ENCODE data around the gene PTH2. TPM values are rescaled to one million over a fixed set of nuclear protein-coding genes. Genes with fewer than 3 reads are reported as not detected.
"Not testable (repeated sequence)": the region's sequence is repeated elsewhere in the genome, so short reads cannot be mapped to it uniquely, and the experiment has no call there.

PTH2 gene
- total and polyA plus RNA-seq, 5 experiments from 2014 or later: not detected

DNA sequence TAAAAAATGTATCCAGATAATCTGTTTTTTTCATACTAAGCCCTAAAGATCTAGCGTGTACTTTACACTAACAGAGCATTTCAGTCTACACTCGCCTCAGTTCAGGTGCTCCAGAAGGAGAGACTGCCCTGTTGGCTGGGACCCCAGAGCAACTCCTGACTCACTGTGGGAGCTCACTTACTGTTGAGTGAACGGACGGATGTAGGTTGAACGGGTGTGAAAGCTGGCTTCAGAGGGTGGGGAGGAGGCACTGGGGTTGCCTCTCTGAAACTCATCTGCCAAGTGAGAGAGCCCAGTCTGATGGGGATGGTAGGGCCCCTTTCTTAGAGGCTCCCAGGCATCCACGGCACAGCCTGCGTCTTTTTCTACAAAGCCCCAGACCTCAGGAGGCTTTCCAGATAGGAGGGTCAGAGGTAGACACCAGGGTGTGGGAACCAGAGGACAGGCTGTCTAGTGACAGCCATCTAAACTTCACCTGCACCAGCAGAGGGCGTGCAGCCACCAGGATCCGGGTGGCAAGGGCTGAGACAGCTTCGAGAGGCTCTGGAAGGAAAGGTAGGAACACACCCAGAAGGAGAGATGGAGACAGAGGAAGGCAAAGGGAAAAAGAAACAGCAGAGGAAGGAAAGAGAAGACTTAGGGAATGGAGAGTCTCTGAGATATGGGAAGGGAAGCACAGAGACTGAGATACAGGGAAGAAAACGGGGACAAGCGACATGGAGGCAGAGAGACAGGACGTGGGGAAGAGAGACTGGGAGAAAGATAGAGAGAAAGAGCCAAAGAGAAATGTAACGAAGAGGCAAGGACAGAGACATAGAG lies 31.5 kb downstream of the PTH2 start:
- Mint-ChIP-seq H3K27ac (peak overlapping the region in 7 of 10 donors; percentile 4 to 87 (median 72)), H3K9me3 (no peaks in the 10 kb centered on the region), H3K4me1 (peaks cover 9 to 24% (median 17%) of the 10 kb centered on the region in 4 donors), H3K36me3 (no peaks in the 10 kb centered on the region), H3K27me3 (peaks cover 0 to 4% (median 0%) of the 10 kb centered on the region in 5 donors), H3K4me3 (no peak overlapping the region)
- POLR2A ChIA-PET: interaction anchor here (1.0 to 2.0 kb wide), 6 partner anchors 49 to 84 kb away, joined by 3 to 17 read pairs (median 5); partner anchors contain the start of genes FLT3LG and SLC17A7
- DNase-seq: peak; percentile 65 to 89 (median 76)
- ATAC-seq: peak; percentile 86 to 87

DNA sequence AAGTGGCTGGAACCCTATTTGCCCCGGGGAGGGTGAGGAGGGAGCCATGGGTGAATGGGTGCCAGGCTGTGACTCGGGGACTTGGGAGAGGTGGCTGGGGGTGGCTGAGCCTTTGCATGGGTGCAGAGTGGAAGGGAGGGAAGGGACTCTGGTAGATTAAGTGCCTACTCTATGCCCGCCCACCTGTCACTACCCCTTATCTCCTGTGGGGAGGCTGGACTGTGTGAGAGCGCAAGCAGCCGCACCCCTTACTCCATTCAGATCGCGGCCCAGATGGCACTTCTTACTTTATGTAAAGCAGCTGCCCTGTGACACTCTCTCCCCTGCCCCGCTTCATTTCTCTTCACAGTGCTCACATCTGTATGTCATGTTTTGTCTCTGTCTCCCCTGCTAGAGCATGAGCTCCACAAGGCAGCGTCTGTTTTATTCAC lies 32.3 kb downstream of the PTH2 start:
- ATAC-seq (no peak), DNase-seq (no peak)
- no peaks in the 10 kb centered on the region for H3K36me3 Mint-ChIP-seq
- peak overlapping the region in 1 of 10 donors; percentile 5 for H3K4me3 Mint-ChIP-seq
- H3K27ac Mint-ChIP-seq: peak overlapping the region in 2 of 10 donors; percentile 5 to 19
- POLR2A ChIA-PET: interaction anchor here (1.0 to 2.0 kb wide), 5 partner anchors 51 to 83 kb away, joined by 5 to 17 read pairs (median 5); partner anchors contain the start of gene FLT3LG
- H3K9me3 Mint-ChIP-seq: no peaks in the 10 kb centered on the region
- H3K4me1 Mint-ChIP-seq: peaks cover 9 to 23% (median 15%) of the 10 kb centered on the region in 4 donors
- peaks cover 0 to 4% (median 0%) of the 10 kb centered on the region in 5 donors for H3K27me3 Mint-ChIP-seq

DNA sequence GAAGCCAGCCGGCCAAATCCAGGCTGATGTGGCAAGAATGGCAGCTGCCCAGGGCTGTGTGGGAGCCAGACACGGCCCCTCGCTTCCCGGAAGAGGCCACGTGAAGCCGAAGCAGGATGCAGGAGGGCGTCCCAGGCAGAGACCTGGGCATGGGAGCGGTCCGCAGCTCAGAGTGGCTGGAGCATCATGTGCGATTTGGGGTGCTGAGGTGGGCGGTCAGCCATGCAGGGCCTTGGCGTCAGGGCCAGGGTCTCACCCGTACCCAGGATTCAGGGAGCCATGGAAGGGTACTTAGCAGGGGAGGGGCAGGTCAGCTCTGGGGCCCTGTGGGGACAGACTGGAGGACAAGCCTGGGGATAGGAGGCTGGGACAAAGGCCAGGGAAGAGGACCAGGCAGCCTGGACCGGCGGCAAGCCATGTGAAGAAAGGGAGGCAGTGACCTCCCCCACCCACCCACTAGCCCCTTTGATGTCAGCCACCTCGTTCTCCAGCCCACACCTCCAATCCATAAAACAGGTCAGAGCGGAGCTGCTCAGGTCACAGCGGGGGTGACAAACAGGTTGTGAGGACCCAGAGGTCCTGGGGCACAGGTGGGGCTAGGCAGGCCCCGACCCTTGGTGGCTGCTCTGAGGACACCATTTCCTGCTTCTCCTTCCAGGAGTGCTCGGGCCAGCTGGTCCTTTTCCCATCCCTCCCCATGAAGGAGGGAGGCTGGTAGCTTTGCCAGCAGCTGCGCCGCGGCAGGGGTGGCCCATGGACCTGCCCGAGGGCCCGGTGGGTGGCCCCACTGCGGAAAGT lies 32.9 kb downstream of the PTH2 start:
- Mint-ChIP-seq H3K4me3 (no peak overlapping the region), H3K27me3 (peaks cover 0 to 4% (median 0%) of the 10 kb centered on the region in 5 donors), H3K36me3 (no peaks in the 10 kb centered on the region), H3K4me1 (peaks cover 8 to 22% (median 15%) of the 10 kb centered on the region in 4 donors), H3K27ac (peak overlapping the region in 2 of 10 donors; percentile 70 to 73), H3K9me3 (no peaks in the 10 kb centered on the region)
- POLR2A ChIA-PET: interaction anchor here (0.8 to 1.6 kb wide), 5 partner anchors 52 to 84 kb away, joined by 3 to 6 read pairs (median 5); partner anchors contain the start of gene FLT3LG
- DNase-seq (no peak), ATAC-seq (no peak)

DNA sequence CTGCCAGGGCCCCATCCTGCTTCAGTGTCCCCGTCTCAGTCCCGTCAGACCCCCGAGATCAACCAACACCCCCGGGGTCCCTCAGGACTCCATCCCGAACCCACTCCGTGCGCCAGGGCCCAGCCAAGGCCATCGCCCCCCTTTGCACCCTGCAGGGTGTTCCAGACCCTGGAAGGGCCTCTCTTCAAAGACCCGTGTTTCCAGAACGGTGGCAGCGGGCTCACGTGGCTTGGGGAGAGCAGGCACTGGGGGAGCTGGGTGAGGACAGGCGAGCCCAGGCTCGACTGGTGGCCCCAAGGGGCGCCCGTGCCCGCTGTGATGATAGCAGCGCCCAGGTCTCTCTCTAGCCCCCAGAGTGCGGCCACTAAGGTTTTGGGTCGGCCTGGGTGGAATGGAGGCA lies 33.8 kb downstream of the PTH2 start:
- peak overlapping the region in 1 of 10 donors; percentile 70 for H3K27ac Mint-ChIP-seq
- H3K27me3 Mint-ChIP-seq: peaks cover 0 to 4% (median 0%) of the 10 kb centered on the region in 5 donors
- peak overlapping the region in 1 of 10 donors; percentile 8 for H3K4me3 Mint-ChIP-seq
- ATAC-seq: no peak
- POLR2A ChIA-PET: interaction anchor here (0.5 to 1.7 kb wide), 5 partner anchors 62 to 84 kb away, joined by 3 to 6 read pairs (median 3); partner anchors contain the start of genes FLT3LG and PIH1D1
- no peak for DNase-seq
- no peaks in the 10 kb centered on the region for H3K36me3 Mint-ChIP-seq
- no peaks in the 10 kb centered on the region for H3K9me3 Mint-ChIP-seq
- H3K4me1 Mint-ChIP-seq: peaks cover 8 to 22% (median 15%) of the 10 kb centered on the region in 4 donors

GRCh38 chr19:49387936-49388372 lies 35.3 kb downstream of the PTH2 start, which contains the start of gene KASH5:
Gene KASH5, plus strand, starts transcription at chr19:49388249. Its CDS starts 2,635 bp downstream, at chr19:49390884.
- peak within 1 kb of the TSS; percentile 27 to 89 (median 74) for H3K27ac Mint-ChIP-seq
- H3K4me3 Mint-ChIP-seq: peak within 1 kb of the TSS; percentile 26 to 80 (median 52)
- DNase-seq: peak; percentile 58 to 96 (median 80)
- peaks cover 0 to 3% (median 0%) of the 10 kb centered on the region in 9 donors for H3K9me3 Mint-ChIP-seq
- H3K4me1 Mint-ChIP-seq: peaks cover 8 to 22% (median 15%) of the 10 kb centered on the region in 4 donors
- peaks cover 0 to 4% (median 2%) of the 10 kb centered on the region in 5 donors for H3K27me3 Mint-ChIP-seq
- peak; percentile 81 to 82 for ATAC-seq
- POLR2A ChIA-PET: interaction anchor here (0.7 to 1.7 kb wide), 6 partner anchors 28 to 108 kb away, joined by 3 to 9 read pairs (median 5); partner anchors contain the start of genes PIH1D1 and RPS11
- peaks cover 0 to 4% (median 0%) of the 10 kb centered on the region in 3 donors for H3K36me3 Mint-ChIP-seq

DNA sequence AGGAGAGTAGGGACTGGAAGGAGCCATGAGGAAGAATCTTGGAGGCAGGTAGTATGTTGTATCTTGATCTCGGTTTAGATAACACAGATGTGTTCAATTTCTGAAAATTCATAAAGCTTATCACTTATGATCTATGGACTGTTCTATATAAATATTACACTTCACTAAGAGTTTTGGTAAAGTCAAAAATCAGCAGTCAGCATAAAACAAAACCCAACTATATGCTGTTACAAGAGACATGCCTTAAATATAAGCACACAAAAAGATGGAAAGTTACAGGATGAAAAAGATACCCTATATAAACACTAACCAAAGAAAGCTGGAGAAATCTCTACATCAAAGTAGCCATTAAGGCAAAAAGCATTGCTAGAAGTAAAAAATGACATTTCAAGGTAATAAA lies 39.6 kb downstream of the PTH2 start:
- H3K27ac Mint-ChIP-seq: no peak overlapping the region
- H3K4me3 Mint-ChIP-seq: no peak overlapping the region
- H3K4me1 Mint-ChIP-seq: peaks cover 4 to 11% (median 5%) of the 10 kb centered on the region in 4 donors
- peaks cover 0 to 10% (median 6%) of the 10 kb centered on the region in 3 donors for H3K36me3 Mint-ChIP-seq
- POLR2A ChIA-PET: interaction anchor here (0.7 to 0.8 kb wide), 2 partner anchors 65 to 109 kb away, joined by 3 read pairs; no protein-coding TSS in a partner anchor
- ATAC-seq (no peak), DNase-seq (no peak)
- H3K9me3 Mint-ChIP-seq: peaks cover 0 to 17% (median 6%) of the 10 kb centered on the region in 9 donors
- peaks cover 0 to 9% (median 2%) of the 10 kb centered on the region in 5 donors for H3K27me3 Mint-ChIP-seq

- Mint-ChIP-seq H3K36me3 (peaks cover 0 to 10% (median 6%) of the 10 kb centered on the region in 3 donors), H3K9me3 (peaks cover 0 to 17% (median 6%) of the 10 kb centered on the region in 9 donors), H3K4me3 (no peak overlapping the region), H3K27ac (no peak overlapping the region), H3K4me1 (peaks cover 0 to 5% (median 3%) of the 10 kb centered on the region in 4 donors), H3K27me3 (peaks cover 0 to 11% (median 4%) of the 10 kb centered on the region in 5 donors)
- POLR2A ChIA-PET: no interaction called here
- DNase-seq (no peak), ATAC-seq (no peak)
These were observed 40.6 kb downstream of the PTH2 start for GRCh38 chr19:49382639-49383038.

- ATAC-seq: no peak
- no peak overlapping the region for H3K4me3 Mint-ChIP-seq
- H3K27me3 Mint-ChIP-seq: peaks cover 0 to 22% (median 6%) of the 10 kb centered on the region in 5 donors
- POLR2A ChIA-PET: no interaction called here
- peaks cover 0 to 10% (median 9%) of the 10 kb centered on the region in 3 donors for H3K36me3 Mint-ChIP-seq
- no peak for DNase-seq
- peak overlapping the region in 1 of 10 donors; percentile 15 for H3K27ac Mint-ChIP-seq
- peaks cover 0 to 17% (median 6%) of the 10 kb centered on the region in 9 donors for H3K9me3 Mint-ChIP-seq
- peaks cover 0 to 2% (median 0%) of the 10 kb centered on the region in 4 donors for H3K4me1 Mint-ChIP-seq
These were observed 42.9 kb downstream of the PTH2 start for GRCh38 chr19:49380391-49380790.

GRCh38 chr19:49378512-49378911 lies 44.7 kb downstream of the PTH2 start:
- Mint-ChIP-seq H3K27ac (no peak overlapping the region), H3K4me1 (peaks cover 0 to 2% (median 0%) of the 10 kb centered on the region in 4 donors)

DNA sequence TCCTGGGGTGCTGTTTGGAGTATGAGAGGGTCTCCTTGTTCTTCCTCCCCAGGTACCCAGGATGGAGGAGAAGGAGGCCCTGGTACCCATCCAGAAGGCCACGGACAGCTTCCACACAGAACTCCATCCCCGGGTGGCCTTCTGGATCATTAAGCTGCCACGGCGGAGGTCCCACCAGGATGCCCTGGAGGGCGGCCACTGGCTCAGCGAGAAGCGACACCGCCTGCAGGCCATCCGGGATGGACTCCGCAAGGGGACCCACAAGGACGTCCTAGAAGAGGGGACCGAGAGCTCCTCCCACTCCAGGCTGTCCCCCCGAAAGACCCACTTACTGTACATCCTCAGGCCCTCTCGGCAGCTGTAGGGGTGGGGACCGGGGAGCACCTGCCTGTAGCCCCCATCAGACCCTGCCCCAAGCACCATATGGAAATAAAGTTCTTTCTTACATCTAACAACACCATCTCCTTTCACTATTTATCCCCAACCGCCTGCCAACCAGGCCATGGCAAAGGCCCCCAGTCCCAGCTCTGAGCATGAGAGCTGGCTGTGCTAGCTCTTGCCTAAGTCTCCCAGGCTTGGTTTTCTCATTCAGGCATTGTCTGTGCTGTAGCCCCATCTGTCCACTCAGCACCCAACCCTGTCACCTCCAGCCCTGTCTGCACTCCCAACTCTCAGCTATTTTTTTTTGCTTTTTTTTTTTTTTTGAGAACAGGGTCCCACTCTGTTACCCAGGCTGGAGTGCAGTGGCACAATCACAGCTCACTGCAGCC lies 48.4 kb downstream of the PTH2 start:
- H3K4me1 Mint-ChIP-seq: no peaks in the 10 kb centered on the region
- ATAC-seq (no peak), DNase-seq (no peak)
- H3K27me3 Mint-ChIP-seq: peaks cover 0 to 16% (median 4%) of the 10 kb centered on the region in 5 donors
- POLR2A ChIA-PET: interaction anchor here (0.6 kb wide), 1 partner anchor 19 kb away, joined by 3 read pairs; no protein-coding TSS in a partner anchor
- H3K4me3 Mint-ChIP-seq: no peak overlapping the region
- H3K27ac Mint-ChIP-seq: peak overlapping the region in 1 of 10 donors; percentile 63
- H3K9me3 Mint-ChIP-seq: peaks cover 0 to 4% (median 0%) of the 10 kb centered on the region in 9 donors
- H3K36me3 Mint-ChIP-seq: peaks cover 0 to 7% (median 0%) of the 10 kb centered on the region in 3 donors

More at GRCh38 chr19:49378512-49378911, 44.7 kb downstream of the PTH2 start:
- DNase-seq (no peak), ATAC-seq (no peak)
- H3K36me3 Mint-ChIP-seq: peaks cover 0 to 10% (median 6%) of the 10 kb centered on the region in 3 donors
- peaks cover 0 to 18% (median 8%) of the 10 kb centered on the region in 5 donors for H3K27me3 Mint-ChIP-seq
- POLR2A ChIA-PET: no interaction called here
- H3K9me3 Mint-ChIP-seq: peaks cover 0 to 17% (median 6%) of the 10 kb centered on the region in 9 donors
- H3K4me3 Mint-ChIP-seq: no peak overlapping the region

DNA sequence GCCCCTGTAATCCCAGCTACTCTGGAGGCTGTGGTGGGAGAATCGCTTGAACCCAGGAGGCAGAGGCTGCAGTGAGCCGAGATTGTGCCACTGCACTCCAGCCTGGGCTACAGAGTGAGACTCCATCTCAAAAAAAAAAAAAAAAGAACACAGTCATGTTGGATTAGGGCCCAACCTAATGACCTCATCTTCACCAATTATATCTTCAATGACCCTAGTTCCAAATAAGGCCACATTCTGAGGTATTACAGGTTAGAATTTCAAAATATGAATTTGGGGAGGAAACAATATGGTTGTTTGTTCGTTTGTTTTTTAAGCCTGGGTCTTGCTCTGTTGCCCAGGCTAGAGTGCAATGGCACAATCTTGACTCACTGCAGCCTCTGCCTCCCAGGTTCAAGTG lies 50.1 kb downstream of the PTH2 start:
- H3K36me3 Mint-ChIP-seq: peaks cover 0 to 12% (median 0%) of the 10 kb centered on the region in 3 donors
- peaks cover 0 to 14% (median 8%) of the 10 kb centered on the region in 9 donors for H3K9me3 Mint-ChIP-seq
- DNase-seq, ATAC-seq, H3K4me3 Mint-ChIP-seq, H3K27ac Mint-ChIP-seq, H3K4me1 Mint-ChIP-seq: not testable (repeated sequence)
- peaks cover 0 to 20% (median 4%) of the 10 kb centered on the region in 5 donors for H3K27me3 Mint-ChIP-seq
- POLR2A ChIA-PET: interaction anchor here (0.7 kb wide), 1 partner anchor 506 kb away, joined by 3 read pairs; no protein-coding TSS in a partner anchor
